ENCODE measurements around the gene CAMTA1.

- TF ChIP-seq CTCF (IDR thresholded peaks at IDR 0.05) (no peak), POLR2A (IDR thresholded peaks at IDR 0.05) (no peak)
Observed at GRCh38 chr1:6885426-6885825, 100.2 kb downstream of the CAMTA1 start.

All from upper lobe of left lung (tissue), 4 donors.